Caco-2 (cell line): ENCODE results near the gene GPR162. TPM values are rescaled to one million over a fixed set of nuclear protein-coding genes. Genes with fewer than 3 reads are reported as not detected.
A peak's percentile ranks its signal among the peaks of the same experiment; 100 is the strongest.

ENCODE experiments used
- BruUV-seq: library from RNA; stranded (reverse); fragments of 400-500 nt; replicated peaks from 2 replicates; lab custom pipeline; 2021; lab: Mats Ljungman, UMichigan
- CTCF ChIA-PET: fragments of 300-600 bp; sonication (Branson Sonifier 250); formaldehyde crosslinking; loops from one replicate; lab custom pipeline; 2022; ENCODE audit warnings: antibody characterized with exemption; lab: Charles Lee
- POLR2A ChIA-PET: fragments of 300-600 bp; sonication (Branson Sonifier 250); formaldehyde crosslinking; loops from one replicate; lab custom pipeline; 2022; ENCODE audit warnings: antibody characterized with exemption; lab: Charles Lee
- DNase-seq, 2 experiments: peaks; one replicate each; pipeline versions ENCODE4 v3.0.0 to v3.0.0-alpha.2; 2020 to 2022
- H3K27me3 ChIP-seq: replicated peaks from 2 replicates; pipeline ENCODE4 v1.6.0; 2011; ENCODE audit warnings: low read length; ENCODE audit not compliant: control insufficient read depth, insufficient read depth
- H3K36me3 ChIP-seq: 2 replicates; pipeline ENCODE4 v1.5.1; 2011; ENCODE audit warnings: low read length; ENCODE audit not compliant: control insufficient read depth, insufficient read depth
- H3K4me1 ChIP-seq: fragments of 250-450 bp; sonication (Bioruptor Pico); 2 replicates; pipeline ENCODE4 v1.5.1; 2020; ENCODE audit warnings: mild to moderate bottlenecking
- H3K4me3 ChIP-seq: 2 replicates; pipeline ENCODE4 v1.5.1; 2011; ENCODE audit warnings: low read depth, mild to moderate bottlenecking, control low read depth, low read length
- H3K9me3 ChIP-seq: fragments of 250-450 bp; sonication (Bioruptor Pico); 2 replicates; pipeline ENCODE4 v1.5.1; 2020; ENCODE audit warnings: mild to moderate bottlenecking, moderate library complexity
- H3K27ac Mint-ChIP-seq: one replicate; pipeline ENCODE4 v1.8.0; 2022; ENCODE audit warnings: mixed read lengths; ENCODE audit not compliant: unreplicated experiment
- H3K27me3 Mint-ChIP-seq: one replicate; pipeline ENCODE4 v1.8.0; 2022; ENCODE audit warnings: mixed read lengths; ENCODE audit not compliant: insufficient read depth, unreplicated experiment
- H3K36me3 Mint-ChIP-seq: one replicate; pipeline ENCODE4 v1.8.0; 2022; ENCODE audit warnings: mild to moderate bottlenecking, mixed read lengths; ENCODE audit not compliant: insufficient read depth, unreplicated experiment
- H3K4me1 Mint-ChIP-seq: one replicate; pipeline ENCODE4 v1.8.0; 2022; ENCODE audit warnings: low read depth, mixed read lengths; ENCODE audit not compliant: unreplicated experiment
- H3K4me3 Mint-ChIP-seq: one replicate; pipeline ENCODE4 v1.8.0; 2022; ENCODE audit warnings: mild to moderate bottlenecking, moderate library complexity, mixed read lengths; ENCODE audit not compliant: unreplicated experiment
- H3K9me3 Mint-ChIP-seq: one replicate; pipeline ENCODE4 v1.8.0; 2022; ENCODE audit warnings: mixed read lengths; ENCODE audit not compliant: unreplicated experiment
- CTCF ChIP-seq, 2 experiments: fragments of 200-600 bp in 1 of 2; IDR thresholded peaks; 1 replicate in 1 of 2; 2 replicates in 1 of 2; pipeline versions ENCODE4 v1.5.1 to v1.8.0; 2011 to 2022; ENCODE audit warnings: antibody characterized with exemption in 1 of 2, control low read depth in 1 of 2, inconsistent platforms in 1 of 2, low read depth in 1 of 2, low read length in 1 of 2, mild to moderate bottlenecking in 1 of 2, moderate library complexity in 1 of 2; ENCODE audit not compliant: insufficient read depth in 1 of 2, severe bottlenecking in 1 of 2, unreplicated experiment in 1 of 2
- intact Hi-C: fragments of 100-400 bp; cut with micrococcal nuclease; formaldehyde crosslinking; loops from one replicate; pipeline ENCODE4 v1.10.0; 2022; ENCODE audit not compliant: unreplicated experiment
- total RNA-seq: library from RNA; stranded (reverse); gene quantifications from 2 replicates; pipeline ENCODE4 v1.2.3, GENCODE V29; 2022

GPR162 gene
- total RNA-seq, 1 experiment from 2014 or later: 1.2 TPM

- Histone ChIP-seq H3K4me3 (no peak overlapping the region), H3K36me3 (no peaks in the 10 kb centered on the region), H3K4me1 (peaks cover 15% of the 10 kb centered on the region), H3K9me3 (no peaks in the 10 kb centered on the region), H3K27me3 (no peaks in the 10 kb centered on the region; the same call in 1 of the 2 replicates)
- peak in 1 of 2 experiments; percentile 36 for DNase-seq
- Mint-ChIP-seq H3K9me3 (no peaks in the 10 kb centered on the region), H3K27ac (no peak overlapping the region), H3K36me3 (peaks cover 2% of the 10 kb centered on the region), H3K4me3 (no peak overlapping the region), H3K4me1 (peaks cover 14% of the 10 kb centered on the region), H3K27me3 (peaks cover 26% of the 10 kb centered on the region)
- BruUV-seq: no TSS peak
- CTCF ChIA-PET: interaction anchor here (0.6 to 2.2 kb wide), 5 partner anchors 24 to 201 kb away, joined by 3 to 16 read pairs (median 4); partner anchors contain the start of genes MLF2 and PTMS
- POLR2A ChIA-PET: interaction anchor here (0.6 to 1.4 kb wide), 3 partner anchors 71 to 92 kb away, joined by 3 to 5 read pairs (median 3); partner anchors contain the start of gene MLF2
- intact Hi-C loops: no loop called here
- no peak for TF ChIP-seq CTCF (IDR thresholded peaks at IDR 0.05; ENCODE audit: insufficient read depth in 1 of 2, low read depth in 1 of 2, low read length in 1 of 2, severe bottlenecking in 1 of 2, unreplicated experiment in 1 of 2)
Observed at GRCh38 chr12:6824085-6824775, 2.6 kb downstream of the GPR162 start.

- H3K27me3 Mint-ChIP-seq: peaks cover 26% of the 10 kb centered on the region
- H3K27ac Mint-ChIP-seq: no peak overlapping the region
- Histone ChIP-seq H3K36me3 (no peaks in the 10 kb centered on the region), H3K4me1 (peaks cover 22% of the 10 kb centered on the region), H3K4me3 (no peak overlapping the region), H3K27me3 (no peaks in the 10 kb centered on the region; the same call in 1 of the 2 replicates), H3K9me3 (no peaks in the 10 kb centered on the region)
- DNase-seq: peak in 1 of 2 experiments; percentile 40
- peaks cover 14% of the 10 kb centered on the region for H3K4me1 Mint-ChIP-seq
- no peak for TF ChIP-seq CTCF (IDR thresholded peaks at IDR 0.05; ENCODE audit: insufficient read depth in 1 of 2, low read depth in 1 of 2, low read length in 1 of 2, severe bottlenecking in 1 of 2, unreplicated experiment in 1 of 2)
- no TSS peak for BruUV-seq
- ChIA-PET CTCF (interaction anchor here (0.5 to 2.2 kb wide), 4 partner anchors 23 to 72 kb away, joined by 3 to 16 read pairs (median 6); partner anchors contain the start of gene MLF2), POLR2A (interaction anchor here (0.6 to 1.4 kb wide), 2 partner anchors 72 to 92 kb away, joined by 3 to 5 read pairs; partner anchors contain the start of gene MLF2)
- H3K4me3 Mint-ChIP-seq: no peak overlapping the region
- peaks cover 7% of the 10 kb centered on the region for H3K36me3 Mint-ChIP-seq
- H3K9me3 Mint-ChIP-seq: no peaks in the 10 kb centered on the region
- intact Hi-C loops: loop anchor here (1.0 to 5.0 kb wide), 5 partner anchors 46 to 253 kb away; partner anchors contain the start of gene MLF2
Observed at GRCh38 chr12:6824901-6825381, 3.3 kb downstream of the GPR162 start.

GRCh38 chr12:6825398-6826124 lies 3.9 kb downstream of the GPR162 start:
- Mint-ChIP-seq H3K4me1 (peaks cover 14% of the 10 kb centered on the region), H3K27me3 (peaks cover 26% of the 10 kb centered on the region), H3K9me3 (no peaks in the 10 kb centered on the region), H3K4me3 (no peak overlapping the region), H3K27ac (no peak overlapping the region), H3K36me3 (peaks cover 8% of the 10 kb centered on the region)
- peak; percentile 87 to 93 for DNase-seq
- Histone ChIP-seq H3K27me3 (no peaks in the 10 kb centered on the region; the same call in 1 of the 2 replicates), H3K36me3 (no peaks in the 10 kb centered on the region), H3K4me1 (peaks cover 23% of the 10 kb centered on the region), H3K4me3 (no peak overlapping the region), H3K9me3 (no peaks in the 10 kb centered on the region)
- POLR2A ChIA-PET: interaction anchor here (1.4 kb wide), 1 partner anchor 73 kb away, joined by 5 read pairs; the partner anchor contains the start of gene MLF2
- intact Hi-C loops: loop anchor here (1.0 to 5.0 kb wide), 5 partner anchors 46 to 253 kb away; partner anchors contain the start of gene MLF2
- CTCF ChIA-PET: interaction anchor here (0.5 to 2.2 kb wide), 4 partner anchors 23 to 72 kb away, joined by 3 to 16 read pairs (median 6); partner anchors contain the start of gene MLF2
- BruUV-seq: no TSS peak
- TF ChIP-seq CTCF (IDR thresholded peaks at IDR 0.05; ENCODE audit: insufficient read depth in 1 of 2, low read depth in 1 of 2, low read length in 1 of 2, severe bottlenecking in 1 of 2, unreplicated experiment in 1 of 2): peak; percentile 97 to 98
